ENCODE results near the gene STRA8. TPM values are rescaled to one million over a fixed set of nuclear protein-coding genes. Genes with fewer than 3 reads are reported as not detected.

Gene STRA8
- total and polyA plus RNA-seq, 7 donors: not detected

DNA sequence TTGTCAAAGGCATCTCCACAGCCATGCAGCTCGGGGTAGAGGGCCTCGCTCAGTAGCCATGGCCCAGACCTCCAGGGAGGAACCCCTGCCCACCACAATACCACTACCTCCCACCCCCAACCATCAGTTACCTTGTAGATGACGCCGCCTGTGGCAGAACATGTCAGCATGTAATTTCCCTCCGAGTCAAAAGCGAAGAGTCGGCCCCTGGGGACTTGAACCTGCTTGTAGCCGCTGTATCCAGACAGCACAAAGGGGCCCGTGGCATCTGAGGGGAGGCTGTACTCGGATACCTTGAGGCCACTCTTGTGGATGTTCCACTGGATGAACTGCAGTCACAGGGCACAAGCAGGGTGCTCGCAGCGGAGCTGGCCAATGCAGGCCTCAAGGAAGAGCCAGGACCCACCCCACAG, 46.8 kb upstream of the STRA8 start:
- intact Hi-C loops (cut with DNase I): no loop called here
- DNase-seq (no peak), ATAC-seq (peak in 1 of 4 donors; percentile 2)
- Histone ChIP-seq H3K4me3 (no peak overlapping the region), H3K27me3 (ENCODE audit: insufficient read depth in 3 of 3, low read length in 2 of 3) (no peaks in the 10 kb centered on the region), H3K9me3 (no peaks in the 10 kb centered on the region), H3K4me1 (peaks cover 4% of the 10 kb centered on the region), H3K27ac (no peak overlapping the region), H3K36me3 (ENCODE audit: insufficient read depth in 1 of 2, low read depth in 1 of 2) (peaks cover 0 to 100% of the 10 kb centered on the region in 2 donors)
- no peak for TF ChIP-seq CTCF (IDR thresholded peaks at IDR 0.05)
- WGBS, 3 donors: 87 to 94% (median 87%) methylated on average over 12 of the region's 12 CpGs

- H3K27ac ChIP-seq: no peak overlapping the region
- 96 to 98% (median 96%) methylated on average over 12 of the region's 12 CpGs for WGBS, 3 donors
- DNase-seq: no peak
- intact Hi-C loops (cut with DNase I): no loop called here
- no peaks in the 10 kb centered on the region for H3K27me3 ChIP-seq (ENCODE audit: insufficient read depth in 3 of 3, low read length in 2 of 3)
- no peaks in the 10 kb centered on the region for H3K9me3 ChIP-seq
- TF ChIP-seq CTCF (IDR thresholded peaks at IDR 0.05): no peak
- H3K36me3 ChIP-seq (ENCODE audit: insufficient read depth in 1 of 2, low read depth in 1 of 2): peaks cover 0 to 100% of the 10 kb centered on the region in 2 donors
- ATAC-seq: peak in 1 of 4 donors; percentile 9
- no peak overlapping the region for H3K4me3 ChIP-seq
- H3K4me1 ChIP-seq: peaks cover 4% of the 10 kb centered on the region
Measured at GRCh38 chr7:135188298-135188984, 45.2 kb upstream of the STRA8 start.

GRCh38 chr7:135189221-135189662, 44.4 kb upstream of the STRA8 start:
- Histone ChIP-seq H3K9me3 (no peaks in the 10 kb centered on the region), H3K36me3 (ENCODE audit: insufficient read depth in 1 of 2, low read depth in 1 of 2) (peaks cover 0 to 100% of the 10 kb centered on the region in 2 donors), H3K4me3 (no peak overlapping the region), H3K27me3 (ENCODE audit: insufficient read depth in 3 of 3, low read length in 2 of 3) (no peaks in the 10 kb centered on the region), H3K4me1 (peaks cover 4% of the 10 kb centered on the region), H3K27ac (no peak overlapping the region)
- ATAC-seq (no peak), DNase-seq (no peak)
- TF ChIP-seq CTCF (IDR thresholded peaks at IDR 0.05): no peak
- intact Hi-C loops (cut with DNase I): no loop called here
- WGBS, 3 donors: 69 to 83% (median 71%) methylated on average over 6 of the region's 6 CpGs

DNA sequence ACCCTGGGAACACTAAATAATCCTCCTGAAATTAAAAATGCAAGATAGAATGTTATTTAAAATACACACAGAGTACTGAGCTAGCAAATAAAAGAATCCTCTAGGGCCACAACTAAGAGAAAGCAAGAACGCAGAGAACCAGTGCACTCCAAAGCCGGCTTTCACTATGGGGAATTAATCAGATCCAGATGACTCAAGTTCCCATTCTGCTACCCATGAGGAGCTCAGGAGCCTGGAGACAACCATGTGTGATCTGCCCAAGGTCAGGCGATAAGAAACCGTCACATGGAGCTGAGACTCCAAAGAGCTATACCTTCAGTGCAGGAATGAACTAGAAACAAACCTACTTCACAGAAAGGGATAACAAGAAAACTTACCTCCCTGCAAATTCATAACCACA, 43.7 kb upstream of the STRA8 start:
- Histone ChIP-seq H3K27me3 (ENCODE audit: insufficient read depth in 3 of 3, low read length in 2 of 3) (no peaks in the 10 kb centered on the region), H3K4me1 (peaks cover 4% of the 10 kb centered on the region), H3K27ac (no peak overlapping the region), H3K9me3 (no peaks in the 10 kb centered on the region), H3K36me3 (ENCODE audit: insufficient read depth in 1 of 2, low read depth in 1 of 2) (peaks cover 0 to 100% of the 10 kb centered on the region in 2 donors), H3K4me3 (no peak overlapping the region)
- 82 to 86% (median 82%) methylated on average over 4 of the region's 4 CpGs for WGBS, 3 donors
- intact Hi-C loops (cut with DNase I): no loop called here
- no peak for DNase-seq
- no peak for TF ChIP-seq CTCF (IDR thresholded peaks at IDR 0.05)
- ATAC-seq: no peak

- ATAC-seq (no peak), DNase-seq (no peak)
- H3K36me3 ChIP-seq (ENCODE audit: insufficient read depth in 1 of 2, low read depth in 1 of 2): peaks cover 0 to 100% of the 10 kb centered on the region in 2 donors
- H3K27ac ChIP-seq: no peak overlapping the region
- peaks cover 4% of the 10 kb centered on the region for H3K4me1 ChIP-seq
- no peaks in the 10 kb centered on the region for H3K9me3 ChIP-seq
- intact Hi-C loops (cut with DNase I): no loop called here
- no peak overlapping the region for H3K4me3 ChIP-seq
- no peak for TF ChIP-seq CTCF (IDR thresholded peaks at IDR 0.05)
- H3K27me3 ChIP-seq (ENCODE audit: insufficient read depth in 3 of 3, low read length in 2 of 3): no peaks in the 10 kb centered on the region
Measured at GRCh38 chr7:135190703-135191102, 42.9 kb upstream of the STRA8 start.

Data from psoas muscle (tissue), 8 donors.